ENCODE results near the gene DOHH. TPM values are rescaled to one million over a fixed set of nuclear protein-coding genes. Genes with fewer than 3 reads are reported as not detected.

DOHH gene
- total RNA-seq, 2 donors from 2014 or later = 14.1 to 18.4 TPM

- Histone ChIP-seq H3K4me1 (peaks cover 0 to 36% of the 10 kb centered on the region in 2 donors), H3K4me3 (peak within 1 kb of the TSS; percentile 99), H3K9me3 (no peaks in the 10 kb centered on the region), H3K27ac (peak within 1 kb of the TSS; percentile 79 to 89), H3K36me3 (no peaks in the 10 kb centered on the region), H3K27me3 (no peaks in the 10 kb centered on the region)
- DNase-seq (ENCODE audit: low spot score) = peak; percentile 99
- TF ChIP-seq CTCF (IDR thresholded peaks at IDR 0.05) = no peak
Measured at GRCh38 chr19:3505598-3506383, 5.3 kb upstream of the DOHH start, which contains the start of gene FZR1. TSS of gene FZR1 (plus strand) at chr19:3506311. CDS start at chr19:3522990, 16,679 bp downstream.

GRCh38 chr19:3504735-3505134 lies 4.3 kb upstream of the DOHH start:
- no peaks in the 10 kb centered on the region for H3K27me3 ChIP-seq
- H3K36me3 ChIP-seq = no peaks in the 10 kb centered on the region
- H3K4me1 ChIP-seq = peaks cover 0 to 40% of the 10 kb centered on the region in 2 donors
- no peaks in the 10 kb centered on the region for H3K9me3 ChIP-seq
- DNase-seq (ENCODE audit: low spot score) = no peak
- no peak overlapping the region for H3K4me3 ChIP-seq
- TF ChIP-seq CTCF (IDR thresholded peaks at IDR 0.05) = no peak
- H3K27ac ChIP-seq = no peak overlapping the region

GRCh38 chr19:3503036-3503572 lies 2.6 kb upstream of the DOHH start:
- Histone ChIP-seq H3K27ac (no peak overlapping the region), H3K9me3 (no peaks in the 10 kb centered on the region), H3K4me3 (no peak overlapping the region), H3K36me3 (no peaks in the 10 kb centered on the region), H3K27me3 (no peaks in the 10 kb centered on the region), H3K4me1 (peaks cover 0 to 34% of the 10 kb centered on the region in 2 donors)
- no peak for DNase-seq (ENCODE audit: low spot score)
- TF ChIP-seq CTCF (IDR thresholded peaks at IDR 0.05) = no peak

GRCh38 chr19:3501780-3502179 lies 1.3 kb upstream of the DOHH start:
- Histone ChIP-seq H3K4me3 (no peak overlapping the region), H3K27ac (no peak overlapping the region), H3K4me1 (peaks cover 0 to 20% of the 10 kb centered on the region in 2 donors), H3K27me3 (no peaks in the 10 kb centered on the region), H3K9me3 (no peaks in the 10 kb centered on the region), H3K36me3 (no peaks in the 10 kb centered on the region)
- no peak for TF ChIP-seq CTCF (IDR thresholded peaks at IDR 0.05)
- no peak for DNase-seq (ENCODE audit: low spot score)

- H3K4me3 ChIP-seq = peak overlapping the region; percentile 73 to 85
- no peak for TF ChIP-seq CTCF (IDR thresholded peaks at IDR 0.05)
- H3K4me1 ChIP-seq = peaks cover 0 to 12% of the 10 kb centered on the region in 2 donors
- peaks cover 16% of the 10 kb centered on the region for H3K36me3 ChIP-seq
- H3K27ac ChIP-seq = peak overlapping the region; percentile 88 to 89
- H3K27me3 ChIP-seq = no peaks in the 10 kb centered on the region
- no peaks in the 10 kb centered on the region for H3K9me3 ChIP-seq
- DNase-seq (ENCODE audit: low spot score) = no peak
Measured at GRCh38 chr19:3499738-3500428, 591 bp downstream of the DOHH start.

Measured in right atrium auricular region (tissue), 2 donors.